ENCODE measurements around the gene PTPRF.

GRCh38 chr1:43596579-43596978 lies 65.9 kb downstream of the PTPRF start:
- TF ChIP-seq CTCF (conservative IDR thresholded peaks at IDR 0.05; ENCODE audit: low read depth, low read length) (no peak), EZH2 (IDR thresholded peaks at IDR 0.05; ENCODE audit: borderline replicate concordance, low read depth, low read length, poor library complexity, severe bottlenecking) (no peak)
